ENCODE measurements around the gene CCDC77. TPM values are rescaled to one million over a fixed set of nuclear protein-coding genes. Genes with fewer than 3 reads are reported as not detected.

Gene CCDC77
- total RNA-seq, 1 donor from 2014 or later: 8.3 TPM

GRCh38 chr12:475286-475685 is 73.8 kb downstream of the CCDC77 start:
- TF ChIP-seq POLR2A (IDR thresholded peaks at IDR 0.05): no peak
- no peak for TF ChIP-seq CTCF (IDR thresholded peaks at IDR 0.05)
- TF ChIP-seq POLR2AphosphoS5 (IDR thresholded peaks at IDR 0.05; ENCODE audit: insufficient read depth in 1 of 2, low read depth in 1 of 2): no peak
- DNase-seq (ENCODE audit: extremely low spot score in 2 of 2): no peak
- H3K9me3 ChIP-seq: no peaks in the 10 kb centered on the region

GRCh38 chr12:479161-479560 is 77.7 kb downstream of the CCDC77 start:
- no peaks in the 10 kb centered on the region for H3K27me3 ChIP-seq
- H3K36me3 ChIP-seq: no peaks in the 10 kb centered on the region
- no peaks in the 10 kb centered on the region for H3K9me3 ChIP-seq
- intact Hi-C loops (cut with DNase I): no loop called here
- peaks cover 7% of the 10 kb centered on the region for H3K4me1 ChIP-seq
- DNase-seq (ENCODE audit: extremely low spot score in 2 of 2): no peak
- TF ChIP-seq CTCF (IDR thresholded peaks at IDR 0.05): no peak
- TF ChIP-seq POLR2AphosphoS5 (IDR thresholded peaks at IDR 0.05; ENCODE audit: insufficient read depth in 1 of 2, low read depth in 1 of 2): no peak
- TF ChIP-seq POLR2A (IDR thresholded peaks at IDR 0.05): no peak
- no peak overlapping the region for H3K4me3 ChIP-seq
- no peak overlapping the region for H3K27ac ChIP-seq

More at GRCh38 chr12:475286-475685, 73.8 kb downstream of the CCDC77 start:
- intact Hi-C loops (cut with DNase I): no loop called here
- no peak overlapping the region for H3K4me3 ChIP-seq
- no peaks in the 10 kb centered on the region for H3K36me3 ChIP-seq
- no peak overlapping the region for H3K27ac ChIP-seq
- H3K27me3 ChIP-seq: no peaks in the 10 kb centered on the region
- H3K4me1 ChIP-seq: no peaks in the 10 kb centered on the region

GRCh38 chr12:480831-481816 is 79.7 kb downstream of the CCDC77 start:
- Histone ChIP-seq H3K36me3 (no peaks in the 10 kb centered on the region), H3K27ac (no peak overlapping the region), H3K9me3 (no peaks in the 10 kb centered on the region), H3K4me3 (no peak overlapping the region), H3K27me3 (no peaks in the 10 kb centered on the region), H3K4me1 (peaks cover 7% of the 10 kb centered on the region)
- intact Hi-C loops (cut with DNase I): no loop called here
- TF ChIP-seq POLR2A (IDR thresholded peaks at IDR 0.05): no peak
- no peak for TF ChIP-seq CTCF (IDR thresholded peaks at IDR 0.05)
- TF ChIP-seq POLR2AphosphoS5 (IDR thresholded peaks at IDR 0.05; ENCODE audit: insufficient read depth in 1 of 2, low read depth in 1 of 2): peak in 1 of 2 donors; percentile 18
- DNase-seq (ENCODE audit: extremely low spot score in 2 of 2): peak in 1 of 2 donors; percentile 81

- H3K4me3 ChIP-seq: no peak overlapping the region
- no peaks in the 10 kb centered on the region for H3K36me3 ChIP-seq
- DNase-seq (ENCODE audit: extremely low spot score in 2 of 2): peak in 1 of 2 donors; percentile 22
- no peak for TF ChIP-seq POLR2AphosphoS5 (IDR thresholded peaks at IDR 0.05; ENCODE audit: insufficient read depth in 1 of 2, low read depth in 1 of 2)
- TF ChIP-seq POLR2A (IDR thresholded peaks at IDR 0.05): no peak
- TF ChIP-seq CTCF (IDR thresholded peaks at IDR 0.05): no peak
- intact Hi-C loops (cut with DNase I): no loop called here
- no peaks in the 10 kb centered on the region for H3K27me3 ChIP-seq
- no peaks in the 10 kb centered on the region for H3K9me3 ChIP-seq
- no peak overlapping the region for H3K27ac ChIP-seq
- H3K4me1 ChIP-seq: peaks cover 7% of the 10 kb centered on the region
Observed at GRCh38 chr12:482061-482460, 80.6 kb downstream of the CCDC77 start.

GRCh38 chr12:484096-484495 is 82.7 kb downstream of the CCDC77 start:
- Histone ChIP-seq H3K27ac (no peak overlapping the region), H3K27me3 (no peaks in the 10 kb centered on the region), H3K36me3 (no peaks in the 10 kb centered on the region), H3K4me1 (peaks cover 7% of the 10 kb centered on the region), H3K4me3 (no peak overlapping the region), H3K9me3 (no peaks in the 10 kb centered on the region)
- DNase-seq (ENCODE audit: extremely low spot score in 2 of 2): no peak
- no peak for TF ChIP-seq POLR2A (IDR thresholded peaks at IDR 0.05)
- TF ChIP-seq CTCF (IDR thresholded peaks at IDR 0.05): no peak
- no peak for TF ChIP-seq POLR2AphosphoS5 (IDR thresholded peaks at IDR 0.05; ENCODE audit: insufficient read depth in 1 of 2, low read depth in 1 of 2)
- intact Hi-C loops (cut with DNase I): no loop called here

Measured in vagina (tissue), 2 donors.